Mucosa of stomach (tissue), 1 donor: ENCODE measurements around the gene IL20.

Experiments used
- H3K27me3 ChIP-seq: one replicate; pipeline ENCODE4 v1.7.0; 2013; ENCODE audit warnings: mild to moderate bottlenecking, low read length; ENCODE audit not compliant: control insufficient read depth, insufficient read depth
- H3K36me3 ChIP-seq: one replicate; pipeline ENCODE4 v1.7.0; 2013; ENCODE audit warnings: low read length; ENCODE audit not compliant: control insufficient read depth, insufficient read depth
- H3K4me1 ChIP-seq: one replicate; pipeline ENCODE4 v1.7.0; 2013; ENCODE audit warnings: mild to moderate bottlenecking, low read length; ENCODE audit not compliant: control insufficient read depth, insufficient read depth
- H3K4me3 ChIP-seq: one replicate; pipeline ENCODE4 v1.7.0; 2013; ENCODE audit warnings: low read length
- H3K9ac ChIP-seq: one replicate; pipeline ENCODE4 v1.7.0; 2013; ENCODE audit warnings: mild to moderate bottlenecking, low read length, moderate library complexity
- H3K9me3 ChIP-seq: one replicate; pipeline ENCODE4 v1.7.0; 2013; ENCODE audit warnings: mild to moderate bottlenecking, low read length, moderate library complexity; ENCODE audit not compliant: control insufficient read depth
- donor health status: Pancreatic carcinoma.

The IL20 gene

GRCh38 chr1:206833106-206833680, 32.2 kb upstream of the IL20 start:
- H3K4me3 ChIP-seq = no peak overlapping the region
- H3K9ac ChIP-seq = no peak overlapping the region
- H3K4me1 ChIP-seq = peaks cover 37% of the 10 kb centered on the region
- no peaks in the 10 kb centered on the region for H3K9me3 ChIP-seq
- H3K36me3 ChIP-seq = no peaks in the 10 kb centered on the region
- H3K27me3 ChIP-seq = no peaks in the 10 kb centered on the region

DNA sequence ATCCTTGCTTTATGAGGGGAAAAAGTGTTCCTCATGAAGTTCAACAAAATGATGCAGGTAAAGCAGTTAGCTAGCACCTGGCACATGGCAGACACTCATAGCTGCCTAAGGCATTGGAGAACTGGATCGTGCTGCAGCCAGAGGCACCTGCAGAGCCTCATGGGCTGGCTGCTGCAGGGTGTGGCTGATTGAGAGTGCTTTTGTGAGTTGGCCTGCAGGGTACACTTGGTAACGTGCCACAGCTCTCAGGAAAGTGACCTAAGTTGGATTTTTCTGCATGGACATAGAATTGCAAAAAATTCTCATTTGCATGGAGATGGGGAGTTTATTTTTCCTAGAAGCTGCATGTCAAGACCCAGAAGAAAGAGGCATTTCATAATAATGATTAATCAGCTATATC, 31.6 kb upstream of the IL20 start:
- no peak overlapping the region for H3K9ac ChIP-seq
- peaks cover 37% of the 10 kb centered on the region for H3K4me1 ChIP-seq
- no peaks in the 10 kb centered on the region for H3K9me3 ChIP-seq
- no peaks in the 10 kb centered on the region for H3K27me3 ChIP-seq
- H3K36me3 ChIP-seq = no peaks in the 10 kb centered on the region
- no peak overlapping the region for H3K4me3 ChIP-seq

- Histone ChIP-seq H3K9me3 (no peaks in the 10 kb centered on the region), H3K9ac (no peak overlapping the region), H3K36me3 (no peaks in the 10 kb centered on the region), H3K4me3 (no peak overlapping the region), H3K27me3 (no peaks in the 10 kb centered on the region), H3K4me1 (peaks cover 37% of the 10 kb centered on the region)
Measured at GRCh38 chr1:206834217-206834616, 31.2 kb upstream of the IL20 start.

DNA sequence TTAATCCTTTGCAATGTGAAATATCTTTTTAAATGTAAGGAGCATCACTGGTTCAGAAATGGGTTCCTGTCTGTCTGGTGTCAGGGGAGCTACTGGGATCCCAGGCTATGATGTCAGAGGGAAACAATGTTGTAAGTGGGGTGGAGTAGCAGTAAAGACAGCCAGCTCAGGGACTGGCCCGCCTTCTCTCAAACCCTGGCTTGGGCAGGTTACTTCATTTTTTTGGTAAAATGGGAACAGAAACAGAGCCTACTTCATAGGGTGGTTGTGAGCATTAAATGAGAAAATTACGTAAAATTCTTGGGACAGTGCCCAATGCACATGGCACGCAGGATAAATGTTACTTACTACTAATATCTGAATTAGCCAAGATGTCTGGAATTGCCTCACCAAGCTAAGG, 30.7 kb upstream of the IL20 start:
- Histone ChIP-seq H3K9me3 (no peaks in the 10 kb centered on the region), H3K4me3 (no peak overlapping the region), H3K4me1 (peaks cover 33% of the 10 kb centered on the region), H3K27me3 (no peaks in the 10 kb centered on the region), H3K36me3 (no peaks in the 10 kb centered on the region), H3K9ac (no peak overlapping the region)

- no peaks in the 10 kb centered on the region for H3K36me3 ChIP-seq
- H3K4me1 ChIP-seq = peaks cover 28% of the 10 kb centered on the region
- no peaks in the 10 kb centered on the region for H3K27me3 ChIP-seq
- no peak overlapping the region for H3K9ac ChIP-seq
- no peaks in the 10 kb centered on the region for H3K9me3 ChIP-seq
- H3K4me3 ChIP-seq = no peak overlapping the region
Measured at GRCh38 chr1:206835186-206835585, 30.2 kb upstream of the IL20 start.

DNA sequence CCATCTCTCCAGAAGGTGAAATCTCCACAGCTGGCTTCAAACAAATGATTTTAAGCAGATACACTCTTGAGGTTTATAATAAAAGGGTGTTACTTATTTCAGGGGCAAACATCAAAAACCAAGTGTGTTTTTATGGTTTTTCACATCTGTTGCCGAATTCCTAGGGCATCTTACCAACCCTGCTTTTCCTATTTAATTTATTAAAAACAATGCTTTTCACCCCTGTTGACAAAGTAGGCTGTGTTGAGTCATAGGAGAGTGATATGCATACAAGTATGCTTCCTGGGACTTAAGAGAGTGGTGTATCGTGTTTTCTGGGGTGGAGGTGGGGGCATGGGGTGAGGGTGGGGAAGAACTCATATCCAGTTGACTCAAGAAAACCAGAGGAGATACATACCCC, 29.3 kb upstream of the IL20 start:
- Histone ChIP-seq H3K9me3 (no peaks in the 10 kb centered on the region), H3K4me3 (no peak overlapping the region), H3K36me3 (no peaks in the 10 kb centered on the region), H3K9ac (no peak overlapping the region), H3K4me1 (peaks cover 28% of the 10 kb centered on the region), H3K27me3 (no peaks in the 10 kb centered on the region)

- Histone ChIP-seq H3K4me1 (peaks cover 19% of the 10 kb centered on the region), H3K9me3 (no peaks in the 10 kb centered on the region), H3K9ac (no peak overlapping the region), H3K27me3 (no peaks in the 10 kb centered on the region), H3K36me3 (no peaks in the 10 kb centered on the region), H3K4me3 (no peak overlapping the region)
Measured at GRCh38 chr1:206839006-206839560, 26.3 kb upstream of the IL20 start.

- Histone ChIP-seq H3K4me1 (peaks cover 13% of the 10 kb centered on the region), H3K36me3 (no peaks in the 10 kb centered on the region), H3K9ac (no peak overlapping the region), H3K27me3 (no peaks in the 10 kb centered on the region), H3K9me3 (no peaks in the 10 kb centered on the region), H3K4me3 (no peak overlapping the region)
Measured at GRCh38 chr1:206839857-206840256, 25.6 kb upstream of the IL20 start.

- no peaks in the 10 kb centered on the region for H3K9me3 ChIP-seq
- H3K36me3 ChIP-seq = no peaks in the 10 kb centered on the region
- H3K27me3 ChIP-seq = no peaks in the 10 kb centered on the region
- no peak overlapping the region for H3K9ac ChIP-seq
- no peak overlapping the region for H3K4me3 ChIP-seq
- peaks cover 13% of the 10 kb centered on the region for H3K4me1 ChIP-seq
Measured at GRCh38 chr1:206841609-206842323, 23.7 kb upstream of the IL20 start.

GRCh38 chr1:206842854-206843253, 22.6 kb upstream of the IL20 start:
- Histone ChIP-seq H3K9me3 (no peaks in the 10 kb centered on the region), H3K9ac (no peak overlapping the region), H3K27me3 (no peaks in the 10 kb centered on the region), H3K4me3 (no peak overlapping the region), H3K36me3 (no peaks in the 10 kb centered on the region), H3K4me1 (peaks cover 18% of the 10 kb centered on the region)

GRCh38 chr1:206843626-206844025, 21.8 kb upstream of the IL20 start:
- peaks cover 19% of the 10 kb centered on the region for H3K4me1 ChIP-seq
- no peak overlapping the region for H3K4me3 ChIP-seq
- no peaks in the 10 kb centered on the region for H3K9me3 ChIP-seq
- no peak overlapping the region for H3K9ac ChIP-seq
- no peaks in the 10 kb centered on the region for H3K36me3 ChIP-seq
- H3K27me3 ChIP-seq = no peaks in the 10 kb centered on the region

- H3K36me3 ChIP-seq = no peaks in the 10 kb centered on the region
- H3K9ac ChIP-seq = no peak overlapping the region
- H3K27me3 ChIP-seq = no peaks in the 10 kb centered on the region
- H3K4me1 ChIP-seq = peaks cover 19% of the 10 kb centered on the region
- H3K4me3 ChIP-seq = no peak overlapping the region
- no peaks in the 10 kb centered on the region for H3K9me3 ChIP-seq
Measured at GRCh38 chr1:206846487-206846886, 18.9 kb upstream of the IL20 start.
